ENCODE measurements around the gene LRRC14B.

GRCh38 chr5:196350-196749 lies 5.1 kb downstream of the LRRC14B start:
- no peak for TF ChIP-seq POLR2AphosphoS5 (IDR thresholded peaks at IDR 0.05; ENCODE audit: low read depth, low read length)
- no peak for TF ChIP-seq REST (IDR thresholded peaks at IDR 0.05; ENCODE audit: low read depth, low read length)
- TF ChIP-seq PBX3 (IDR thresholded peaks at IDR 0.05): no peak
- no peak for TF ChIP-seq CTCF (IDR thresholded peaks at IDR 0.05)
- TF ChIP-seq RAD21 (IDR thresholded peaks at IDR 0.05; ENCODE audit: low read length): no peak
- TF ChIP-seq USF2 (IDR thresholded peaks at IDR 0.05; ENCODE audit: borderline replicate concordance, low read depth, low read length): no peak
- TF ChIP-seq MAX (IDR thresholded peaks at IDR 0.05; ENCODE audit: low read depth): no peak
- no peak for TF ChIP-seq YY1 (IDR thresholded peaks at IDR 0.05; ENCODE audit: low read depth)
- no peak for TF ChIP-seq FOXJ3 (CRISPR knock-in tag; IDR thresholded peaks at IDR 0.05)
- TF ChIP-seq IRF3 (IDR thresholded peaks at IDR 0.05; ENCODE audit: low read depth, low read length): no peak
- no peak for TF ChIP-seq SIN3A (IDR thresholded peaks at IDR 0.05; ENCODE audit: borderline replicate concordance, low read depth, low read length)
- no peak for TF ChIP-seq SMC3 (IDR thresholded peaks at IDR 0.05; ENCODE audit: low read depth, low read length)
- TF ChIP-seq MXI1 (IDR thresholded peaks at IDR 0.05; ENCODE audit: low read depth, low read length): no peak
- TF ChIP-seq RFX5 (IDR thresholded peaks at IDR 0.05; ENCODE audit: low read length): no peak
